HG02970 (cell line): Measurements from ENCODE around the gene SCEL.

Experiments
- ATAC-seq: cut with Tn5 transposase; IDR thresholded peaks from one replicate; pipeline ENCODE4 v1.9.1; 2021; ENCODE audit warnings: mild to moderate bottlenecking, moderate library complexity, moderate number of reproducible peaks; ENCODE audit not compliant: unreplicated experiment, low FRiP score

SCEL gene

GRCh38 chr13:77521194-77521593 lies 14.3 kb upstream of the SCEL start:
- no peak for ATAC-seq

DNA sequence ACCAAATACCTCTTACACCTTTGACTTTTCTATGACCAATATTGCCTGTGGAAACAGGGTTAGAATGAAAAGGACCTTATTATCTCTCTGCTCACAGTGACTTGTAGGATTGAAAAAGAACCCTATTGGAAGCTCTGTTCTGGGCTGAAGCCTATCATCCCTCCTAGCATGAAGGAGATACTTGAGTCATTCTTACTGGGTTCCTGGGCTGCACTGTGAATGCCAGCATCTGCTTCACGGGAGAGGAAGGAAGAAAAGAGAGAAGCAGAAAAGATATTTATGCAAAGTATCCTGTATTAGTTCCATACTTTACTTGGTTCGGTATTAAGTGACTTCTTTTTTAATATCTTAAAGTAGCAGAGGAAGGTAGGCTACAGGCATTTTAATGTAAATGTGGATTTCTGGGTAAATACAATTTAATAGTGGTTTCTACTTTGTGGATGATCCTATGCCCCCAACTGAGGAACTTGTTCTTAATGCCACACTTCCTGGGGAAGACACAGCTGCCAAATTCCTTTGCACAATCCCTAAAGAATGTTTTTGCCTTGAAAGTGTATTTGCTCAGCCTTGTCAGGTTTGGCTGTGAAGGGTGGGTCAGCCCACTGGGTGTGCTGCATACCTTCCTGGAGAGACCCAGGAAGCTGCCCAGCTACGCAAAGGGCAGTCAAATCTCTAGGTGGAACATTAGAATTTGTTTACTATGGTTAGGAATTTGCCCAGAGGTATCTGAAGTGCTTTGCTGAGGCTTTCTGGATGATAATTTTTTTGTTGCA lies 13.7 kb upstream of the SCEL start:
- no peak for ATAC-seq

DNA sequence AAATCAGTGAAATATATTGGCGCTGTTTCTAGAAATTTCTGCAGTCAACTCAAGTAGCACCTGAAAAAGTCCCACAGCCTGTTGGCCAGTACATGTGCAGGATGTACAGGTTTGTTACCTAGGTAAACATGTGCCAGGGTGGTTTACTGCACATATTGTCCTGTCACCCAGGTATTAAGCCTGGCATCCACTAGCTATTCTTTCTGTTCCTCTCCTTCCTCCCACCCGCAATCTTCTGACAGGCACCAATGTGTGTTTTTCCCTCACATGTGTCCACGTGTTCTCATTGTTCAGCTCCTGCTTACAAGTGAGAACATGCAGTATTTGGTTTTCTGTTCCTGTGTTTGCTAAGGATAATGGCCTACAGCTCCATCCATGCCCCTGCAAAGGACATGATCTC lies 13.1 kb upstream of the SCEL start:
- no peak for ATAC-seq

DNA sequence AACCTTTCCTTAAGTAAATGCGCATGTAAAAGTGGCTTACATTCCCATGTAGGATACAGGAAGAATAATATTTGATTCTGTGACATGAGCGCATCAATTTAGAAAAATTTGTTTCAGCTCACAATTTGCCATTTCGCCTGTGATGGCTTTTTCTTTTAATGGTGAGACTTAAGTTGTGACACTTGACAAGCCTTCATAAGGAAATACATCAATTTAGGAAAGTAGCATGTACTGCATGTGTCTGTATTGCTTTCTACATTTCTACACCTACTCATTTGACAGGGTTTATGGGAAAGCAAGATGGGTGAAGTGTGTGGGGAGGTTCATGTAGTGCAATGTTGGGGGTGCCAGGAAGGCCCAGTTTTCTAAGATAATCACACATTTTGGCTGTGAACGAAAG lies 12.1 kb upstream of the SCEL start:
- no peak for ATAC-seq

GRCh38 chr13:77523834-77524728 lies 11.4 kb upstream of the SCEL start:
- ATAC-seq: no peak

GRCh38 chr13:77528414-77528813 lies 7.1 kb upstream of the SCEL start:
- no peak for ATAC-seq

DNA sequence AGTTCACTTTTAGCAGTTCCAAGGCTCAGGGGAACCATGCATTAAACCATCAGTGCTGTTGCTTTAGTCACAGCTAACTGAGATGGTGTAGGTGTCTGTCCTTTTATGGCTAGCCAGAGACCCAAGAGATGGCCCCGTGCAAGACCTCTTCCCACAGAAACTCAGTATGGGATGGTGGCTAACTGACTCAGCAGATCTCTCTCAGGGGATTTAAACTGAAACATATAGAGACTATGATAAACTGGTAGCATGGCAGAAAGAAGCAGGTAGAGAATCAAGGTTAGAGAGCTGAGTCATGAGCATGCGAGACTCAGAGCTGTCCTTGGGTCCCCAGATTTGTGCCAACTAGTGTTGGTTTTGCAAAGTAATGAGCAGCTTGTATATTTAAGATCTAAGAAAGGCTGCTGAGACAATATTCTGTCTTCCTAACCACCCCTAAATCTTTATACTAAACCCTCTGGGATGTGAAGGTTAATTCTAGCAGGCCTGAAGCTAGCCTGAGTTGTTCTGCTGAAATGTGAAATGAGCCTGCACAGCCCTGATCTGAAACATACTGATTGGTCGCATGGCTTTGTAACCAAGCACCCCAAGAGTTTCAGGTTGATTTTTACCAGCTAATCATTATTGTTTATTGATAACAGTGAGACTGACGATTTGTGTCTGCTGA lies 6.5 kb upstream of the SCEL start:
- no peak for ATAC-seq

DNA sequence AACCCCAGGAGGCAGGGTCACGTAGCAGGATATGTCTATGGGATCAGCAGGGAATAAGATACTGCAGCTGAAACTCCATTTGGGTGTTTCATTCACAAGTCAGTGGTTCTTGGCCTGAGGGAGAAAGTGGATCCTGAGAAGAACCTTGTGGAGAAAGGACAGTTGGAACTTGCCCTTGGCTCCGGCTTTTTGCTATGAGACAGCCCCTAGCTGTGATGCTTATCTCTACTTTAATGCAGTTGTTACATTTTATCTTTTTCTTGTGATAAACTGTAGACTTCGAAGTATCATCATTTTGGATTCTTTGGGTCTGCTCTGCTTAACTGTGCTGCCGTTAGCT lies 6.0 kb upstream of the SCEL start:
- ATAC-seq: no peak

DNA sequence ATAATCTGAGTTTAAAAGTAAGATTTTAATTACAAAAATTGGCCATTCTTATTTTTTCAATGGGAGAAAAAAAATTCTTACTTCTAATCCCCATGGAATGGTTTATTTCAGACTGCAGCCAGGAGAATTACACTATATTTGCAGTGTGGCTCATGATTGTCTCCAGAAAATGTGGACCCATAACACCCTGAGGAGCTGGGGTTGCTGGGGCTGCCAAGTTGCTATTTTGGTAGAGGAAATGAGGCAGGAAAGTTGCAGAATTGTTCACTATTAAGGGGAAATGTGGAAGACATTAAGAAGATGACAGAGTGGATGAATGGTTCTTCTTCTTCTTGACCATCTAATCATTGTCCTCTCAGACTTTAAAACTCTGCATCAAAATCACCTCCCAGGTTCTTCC lies 4.6 kb upstream of the SCEL start:
- ATAC-seq: no peak

- no peak for ATAC-seq
Observed at GRCh38 chr13:77532983-77533382, 2.5 kb upstream of the SCEL start.

- no peak for ATAC-seq
Observed at GRCh38 chr13:77533875-77534788, 1.4 kb upstream of the SCEL start.

DNA sequence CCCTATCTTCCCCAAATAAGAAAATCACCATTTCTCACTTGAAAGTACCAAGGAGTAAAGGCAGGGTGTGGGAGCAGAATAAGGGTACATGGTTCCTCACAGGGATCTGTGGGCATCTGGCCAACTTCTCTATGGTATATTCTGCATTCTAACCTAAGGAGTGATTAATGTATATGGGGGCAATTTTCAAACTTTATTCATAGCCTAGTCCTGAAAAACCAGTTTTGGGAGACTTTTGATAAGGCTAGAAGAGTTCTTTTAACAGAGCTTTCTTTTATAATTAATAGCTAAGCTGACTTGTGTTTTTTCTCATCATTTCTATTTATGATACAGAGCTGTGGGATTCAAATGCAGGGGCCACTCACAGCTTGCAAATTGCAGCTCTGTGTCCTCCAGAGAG lies 852 bp downstream of the SCEL start:
- ATAC-seq: no peak

DNA sequence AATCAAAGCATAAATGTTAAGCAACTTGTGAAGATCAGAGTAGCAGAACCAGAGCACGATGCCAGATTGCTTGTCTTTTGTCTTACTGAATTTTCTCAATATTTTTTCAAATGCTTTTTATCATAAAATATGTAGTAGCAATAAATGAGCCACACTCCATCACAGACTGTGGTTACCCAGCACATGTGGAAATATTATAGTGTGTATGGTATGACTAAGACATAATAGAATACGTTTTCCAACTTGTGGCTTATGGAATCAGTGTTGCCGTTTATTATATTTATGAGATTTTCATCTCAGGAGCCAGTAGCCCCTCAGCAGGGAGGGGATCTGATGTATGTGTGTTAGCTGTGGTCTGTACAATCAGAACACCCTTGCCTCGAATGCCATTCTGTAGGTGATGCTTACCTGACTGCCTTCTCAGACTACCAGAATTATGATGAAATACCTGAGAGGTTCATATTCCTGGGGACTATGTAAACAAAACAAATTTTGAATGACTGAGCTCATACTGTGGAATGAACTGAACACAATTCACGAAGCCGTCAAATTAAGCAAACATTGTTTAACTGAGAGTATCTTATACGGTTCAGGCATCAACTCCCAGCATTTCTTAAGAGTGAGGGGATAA lies 1.9 kb downstream of the SCEL start:
- ATAC-seq: no peak

DNA sequence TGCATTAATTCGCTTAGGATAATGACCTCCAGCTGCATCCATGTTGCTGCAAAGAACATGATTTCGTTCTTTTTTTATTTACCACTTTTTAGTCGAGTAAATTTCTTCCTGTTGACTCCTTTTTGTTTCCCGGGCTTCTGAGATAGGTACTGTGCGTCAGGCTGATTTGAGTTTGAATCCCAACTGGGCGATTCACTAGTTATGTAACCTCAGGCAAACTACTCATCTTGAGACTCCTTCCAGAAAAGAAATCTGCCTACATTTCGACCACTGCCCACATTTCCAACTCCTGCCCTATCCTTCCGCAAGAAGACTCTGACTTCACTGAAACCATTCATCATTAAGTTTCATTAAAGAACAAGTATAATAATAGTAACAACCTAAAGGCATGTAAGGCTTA lies 8.2 kb downstream of the SCEL start:
- ATAC-seq: no peak

DNA sequence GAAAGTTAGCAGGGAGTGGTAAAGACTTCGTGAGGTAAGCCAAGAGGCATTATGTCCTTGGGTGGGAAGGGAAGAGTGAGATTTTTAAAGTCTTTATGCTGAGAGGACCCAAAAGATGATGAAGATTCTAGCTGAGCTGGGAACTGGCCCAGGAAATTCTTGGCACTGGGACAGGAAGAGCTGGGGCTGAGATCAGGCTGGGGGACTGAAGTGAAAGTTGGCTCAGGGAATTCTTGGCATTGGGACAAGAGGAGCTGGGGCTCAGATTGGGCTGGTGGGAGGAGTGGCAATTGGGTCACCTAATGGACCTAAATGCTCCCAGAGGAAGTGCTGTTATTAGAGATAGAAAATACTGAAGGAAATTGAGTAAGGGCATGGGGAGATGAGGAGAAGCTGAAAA lies 8.8 kb downstream of the SCEL start:
- ATAC-seq: no peak

DNA sequence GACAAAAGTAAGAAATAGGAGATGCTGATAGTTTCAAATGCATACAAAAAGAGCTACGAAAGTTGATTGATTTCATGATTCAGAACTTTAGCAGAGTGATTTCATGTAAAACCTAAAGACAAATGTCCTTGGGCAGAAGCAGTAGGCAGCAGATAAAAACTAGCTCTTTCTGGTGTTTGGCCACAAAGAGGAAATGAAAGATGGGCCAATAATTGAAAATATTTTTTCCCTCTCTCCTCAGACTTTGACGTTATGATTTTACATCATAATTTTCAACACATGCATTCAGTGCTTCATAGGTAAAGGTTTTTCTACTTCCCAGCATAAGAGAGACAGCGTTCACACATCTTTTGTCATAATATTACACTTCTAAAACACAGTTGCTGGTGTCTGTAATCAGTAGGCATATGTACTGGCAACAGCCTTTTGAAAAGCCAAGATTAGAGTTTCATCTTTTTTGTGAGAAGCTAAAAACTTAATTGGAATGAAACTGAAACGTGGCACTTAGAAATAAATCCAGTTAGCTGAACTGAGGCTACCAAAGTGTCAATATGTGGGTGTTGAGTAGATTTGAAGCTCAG lies 9.3 kb downstream of the SCEL start:
- no peak for ATAC-seq

DNA sequence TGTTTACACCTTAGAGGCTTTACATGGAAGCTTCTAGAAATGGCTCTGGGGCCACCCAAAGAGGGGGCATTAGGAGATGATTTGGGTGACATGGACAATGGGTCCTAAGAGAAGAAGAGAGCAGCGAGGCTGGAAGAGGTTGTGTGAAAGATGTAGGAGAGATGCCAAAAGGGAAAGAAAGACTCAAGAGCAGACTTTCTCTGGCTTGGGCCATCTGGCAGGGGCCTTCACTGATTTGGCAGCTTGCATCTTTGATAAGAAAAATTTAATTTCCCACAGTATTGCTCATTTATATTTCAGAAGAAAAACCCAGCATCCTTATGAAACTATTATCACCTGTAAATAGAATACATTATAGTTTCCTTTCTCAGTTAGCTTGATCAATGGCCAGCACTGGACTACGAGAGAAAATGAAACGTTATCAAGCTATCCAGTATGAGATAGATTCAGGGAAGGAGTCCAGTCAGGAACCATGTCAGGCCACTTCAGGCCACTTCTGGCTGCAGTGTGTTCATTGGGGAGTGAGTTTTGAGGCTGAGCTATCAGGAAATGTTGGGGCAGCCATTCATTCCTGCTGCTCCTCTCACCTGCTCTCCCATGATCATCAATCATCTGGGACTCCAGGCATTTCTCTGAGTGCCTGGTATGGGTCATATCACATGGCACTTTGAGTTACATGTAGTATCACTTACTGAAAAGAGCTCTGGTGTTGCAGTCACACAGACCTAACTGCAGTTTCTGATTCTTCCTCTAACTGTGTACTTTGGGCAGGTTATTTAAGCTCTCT lies 10.3 kb downstream of the SCEL start:
- no peak for ATAC-seq

GRCh38 chr13:77548095-77548494 lies 12.6 kb downstream of the SCEL start:
- ATAC-seq: no peak

- no peak for ATAC-seq
Observed at GRCh38 chr13:77548594-77548993, 13.1 kb downstream of the SCEL start.
